IPS DF 4.7 (cell line): ENCODE results near the gene ANKRD44.
"Not testable (repeated sequence)": the region's sequence is repeated elsewhere in the genome, so short reads cannot be mapped to it uniquely, and the experiment has no call there.

Experiments
- DNase-seq: peaks from one replicate; pipeline ENCODE4 v3.0.0-alpha.2; 2013; ENCODE audit warnings: low spot score; ENCODE audit errors: extremely low read depth

The ANKRD44 gene

DNA sequence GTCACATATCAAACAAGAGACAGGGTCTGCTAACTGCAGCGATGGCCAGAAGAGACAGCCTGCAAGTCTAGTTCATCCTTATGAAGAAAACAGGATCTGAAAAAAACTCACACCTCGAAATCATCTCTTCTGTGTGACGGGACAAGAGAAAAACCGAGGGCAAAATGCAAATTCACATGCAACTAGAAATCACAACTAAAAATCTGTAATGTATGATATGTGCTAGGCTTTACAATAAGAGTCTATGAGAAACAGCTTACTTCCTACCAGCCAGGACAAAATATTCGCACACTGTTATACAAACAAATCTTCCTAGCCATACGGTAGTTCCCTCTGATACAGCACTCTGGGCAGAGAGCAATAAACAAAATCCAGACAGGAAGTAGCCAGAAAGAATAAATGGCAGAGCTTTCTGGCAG, 48.8 kb downstream of the ANKRD44 start:
- no peak for DNase-seq

DNA sequence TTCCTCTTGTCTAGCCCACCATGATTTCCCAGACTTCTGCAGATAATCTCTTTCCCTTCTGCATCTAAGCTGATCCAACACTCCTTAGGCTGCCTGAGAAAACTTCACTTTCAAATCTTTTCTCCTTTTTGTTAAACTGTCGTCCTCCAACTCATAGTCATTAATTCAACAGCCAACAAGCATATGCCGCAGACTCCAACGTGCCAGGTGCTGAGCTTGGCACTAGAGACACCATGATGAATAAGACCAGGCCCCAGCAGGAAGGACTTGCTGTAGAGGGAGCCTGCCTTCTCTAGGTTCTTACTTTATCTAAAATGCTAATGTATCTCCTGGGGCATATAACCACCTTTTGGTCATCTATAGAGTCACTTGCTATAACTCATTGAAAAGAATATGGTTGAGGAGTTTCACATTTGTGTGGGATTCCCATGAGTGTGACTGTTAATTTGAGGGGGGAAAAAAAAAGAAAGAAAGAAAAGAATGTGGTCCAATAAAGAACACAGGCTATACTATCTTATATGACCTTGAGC, 51.0 kb downstream of the ANKRD44 start:
- DNase-seq, result no peak

DNA sequence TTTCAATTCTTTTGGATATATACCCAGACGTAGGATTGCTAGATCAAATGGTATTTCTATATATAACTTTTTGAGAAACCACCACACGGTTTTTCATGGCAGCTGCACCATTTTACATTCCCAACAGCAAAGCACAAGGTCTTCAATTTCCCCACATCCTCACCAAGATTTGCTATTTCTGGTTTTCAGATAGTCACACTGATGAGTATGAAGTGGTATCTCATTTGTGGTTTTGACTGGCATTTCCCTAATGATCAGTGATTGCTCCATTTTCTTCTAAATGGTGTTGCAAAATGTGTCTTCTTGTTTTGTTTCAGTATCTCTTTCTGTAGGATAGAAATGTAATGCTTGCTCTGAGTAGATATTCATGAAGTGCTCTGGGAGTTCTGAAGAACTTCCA, 52.0 kb downstream of the ANKRD44 start:
- no peak for DNase-seq

DNA sequence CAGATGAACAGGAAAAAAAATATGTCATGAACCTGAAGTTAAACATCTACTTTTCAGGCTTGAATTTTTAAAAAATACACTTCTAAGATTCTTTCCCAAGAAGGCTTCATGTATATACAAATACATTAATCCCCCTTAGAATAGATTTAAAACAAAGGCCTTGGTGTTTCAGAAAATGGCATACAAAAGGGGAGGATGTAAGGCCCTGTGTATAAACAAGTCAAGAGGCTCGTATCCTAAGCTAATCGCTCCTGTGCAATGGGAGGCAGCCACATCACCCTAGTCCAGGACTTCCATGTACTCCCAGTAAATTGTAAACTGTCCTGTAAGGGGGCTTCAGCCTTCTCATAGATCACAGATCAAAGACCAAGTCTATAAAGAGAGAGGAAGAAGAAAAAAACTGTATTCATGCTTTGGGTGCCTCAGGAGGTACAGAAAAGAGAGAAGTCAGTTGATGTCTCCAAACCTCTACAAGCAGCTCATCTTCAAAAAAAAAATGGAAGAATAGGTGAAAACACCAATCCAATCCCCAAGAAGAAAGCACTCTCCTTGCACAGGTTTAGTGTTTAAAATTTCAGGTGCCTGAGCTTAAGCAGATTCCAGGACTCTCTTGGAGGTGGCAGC, 53.9 kb downstream of the ANKRD44 start:
- DNase-seq, result no peak

DNA sequence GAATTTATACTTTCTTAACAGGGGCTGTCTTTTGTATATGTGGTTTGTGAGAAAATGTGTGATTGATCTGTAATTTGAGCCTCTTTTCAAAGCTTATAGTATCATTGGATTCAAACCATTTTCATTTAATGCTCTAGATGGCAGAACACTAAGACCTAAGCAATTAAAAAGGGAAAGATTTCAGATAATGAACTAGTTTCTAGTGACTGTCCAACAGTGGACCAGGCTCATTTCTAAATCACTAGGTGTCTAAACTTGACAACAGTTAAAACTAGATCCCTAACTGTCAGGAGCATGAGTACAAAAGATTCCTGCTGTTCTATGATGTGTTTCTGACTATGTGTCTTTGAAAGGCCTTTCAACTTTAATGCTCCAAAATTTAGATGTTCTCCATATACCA, 54.6 kb downstream of the ANKRD44 start:
- no peak for DNase-seq

DNA sequence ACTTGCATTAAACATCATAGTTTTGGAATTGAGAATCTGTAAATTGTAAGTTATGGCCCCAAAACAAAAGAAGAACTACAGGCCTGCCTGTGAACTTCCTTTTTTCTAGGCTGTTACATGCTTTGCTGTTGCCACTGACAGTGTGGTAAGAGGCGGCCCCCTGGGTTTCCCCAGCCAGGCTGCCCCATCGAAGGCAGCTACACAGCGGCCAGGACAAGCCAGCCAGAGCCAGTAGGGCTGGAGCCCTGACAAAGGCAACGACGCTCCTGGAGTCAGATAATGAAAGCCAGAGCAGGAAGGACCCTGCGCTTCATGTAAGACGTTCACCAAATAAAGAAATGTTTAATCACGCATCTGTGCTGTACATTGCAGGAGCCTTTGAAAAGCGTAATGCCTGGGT, 55.0 kb downstream of the ANKRD44 start:
- DNase-seq, result no peak

DNA sequence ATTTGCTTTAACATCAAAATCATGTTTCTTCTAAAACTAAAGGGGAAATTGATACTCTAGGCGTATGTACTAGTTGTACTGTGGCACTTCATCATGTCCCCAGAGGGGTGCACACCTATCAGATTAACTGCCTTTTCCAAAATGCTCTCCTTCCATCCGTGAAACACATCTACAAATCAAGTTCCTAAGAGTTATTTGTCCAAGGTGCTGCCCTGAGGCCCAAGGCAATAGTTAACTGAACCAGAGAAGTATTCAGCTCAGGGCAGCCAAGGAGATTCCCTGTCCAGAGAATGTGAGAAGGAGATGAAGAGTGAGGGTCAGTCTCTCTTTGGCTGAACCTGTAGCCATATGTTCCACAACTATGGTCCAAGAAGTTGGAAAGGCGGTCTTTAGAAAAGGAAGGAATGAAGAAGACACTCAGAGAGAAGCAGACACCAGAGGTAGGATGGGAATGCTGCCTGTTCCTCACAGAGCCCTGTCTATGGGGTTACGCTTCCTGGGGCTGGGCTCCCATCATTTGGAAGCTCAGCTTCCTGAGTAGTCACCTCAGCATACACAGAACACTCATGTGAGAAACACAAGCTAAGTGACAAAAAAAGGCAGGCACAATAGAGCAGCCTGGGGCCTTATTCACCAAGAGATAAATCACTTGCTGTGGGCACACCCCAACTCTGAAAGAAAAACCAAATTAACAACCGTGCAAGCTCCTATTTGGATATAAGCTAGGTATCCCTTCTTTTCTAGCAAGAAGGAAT, 55.6 kb downstream of the ANKRD44 start:
- no peak for DNase-seq

DNA sequence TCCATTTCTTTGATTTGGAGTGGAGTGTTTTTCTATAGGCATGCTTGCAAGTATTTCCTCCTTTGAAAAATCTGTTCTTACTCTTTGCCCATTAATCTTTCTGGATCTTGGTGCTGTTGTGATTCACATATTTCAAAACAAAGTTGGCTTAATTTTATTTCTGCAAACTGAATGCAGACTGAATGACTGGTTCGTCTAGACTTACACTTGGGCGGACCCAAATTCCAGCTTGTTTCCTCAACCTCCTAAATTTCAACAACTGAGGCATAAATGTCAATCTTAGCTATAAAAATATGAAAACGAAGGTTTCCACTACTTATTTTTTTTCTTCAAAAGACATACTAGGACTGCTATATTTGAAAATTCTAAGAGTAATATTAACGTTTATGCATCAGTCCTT, 59.0 kb downstream of the ANKRD44 start:
- no peak for DNase-seq

DNA sequence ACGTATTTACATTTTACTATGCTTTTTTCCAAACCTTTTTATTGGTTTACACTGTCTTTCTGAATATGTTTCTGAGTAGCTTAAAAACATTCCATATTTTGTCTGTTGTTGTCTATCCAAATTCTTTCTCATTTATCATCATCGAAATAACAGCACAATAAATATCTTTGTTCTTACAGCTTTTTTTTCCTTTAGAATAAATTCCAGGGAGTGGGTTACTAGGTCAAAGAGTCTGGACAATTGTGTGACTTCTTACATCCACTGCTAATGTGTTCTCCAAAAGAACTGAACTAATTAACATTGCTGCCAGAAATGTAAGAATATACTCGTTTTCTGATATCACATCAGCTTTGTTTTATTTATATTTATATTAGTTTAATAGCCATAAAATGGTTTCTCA, 59.4 kb downstream of the ANKRD44 start:
- DNase-seq, result no peak

DNA sequence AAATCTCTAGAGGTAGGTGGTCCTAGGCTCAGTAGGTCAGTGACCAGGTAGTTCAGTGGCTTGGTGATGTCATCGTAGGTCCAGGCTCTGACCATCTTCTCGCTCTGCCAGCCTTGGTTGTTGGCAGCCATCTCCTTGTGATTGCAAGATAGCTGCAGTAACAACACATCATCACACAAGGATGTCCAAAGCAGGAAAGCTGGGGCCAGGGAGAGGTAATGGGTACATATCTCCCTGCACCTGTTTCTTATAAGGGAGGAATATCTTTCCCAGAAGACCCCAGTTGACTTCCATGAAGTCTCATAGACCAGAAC, 60.5 kb downstream of the ANKRD44 start:
- DNase-seq, result no peak

DNA sequence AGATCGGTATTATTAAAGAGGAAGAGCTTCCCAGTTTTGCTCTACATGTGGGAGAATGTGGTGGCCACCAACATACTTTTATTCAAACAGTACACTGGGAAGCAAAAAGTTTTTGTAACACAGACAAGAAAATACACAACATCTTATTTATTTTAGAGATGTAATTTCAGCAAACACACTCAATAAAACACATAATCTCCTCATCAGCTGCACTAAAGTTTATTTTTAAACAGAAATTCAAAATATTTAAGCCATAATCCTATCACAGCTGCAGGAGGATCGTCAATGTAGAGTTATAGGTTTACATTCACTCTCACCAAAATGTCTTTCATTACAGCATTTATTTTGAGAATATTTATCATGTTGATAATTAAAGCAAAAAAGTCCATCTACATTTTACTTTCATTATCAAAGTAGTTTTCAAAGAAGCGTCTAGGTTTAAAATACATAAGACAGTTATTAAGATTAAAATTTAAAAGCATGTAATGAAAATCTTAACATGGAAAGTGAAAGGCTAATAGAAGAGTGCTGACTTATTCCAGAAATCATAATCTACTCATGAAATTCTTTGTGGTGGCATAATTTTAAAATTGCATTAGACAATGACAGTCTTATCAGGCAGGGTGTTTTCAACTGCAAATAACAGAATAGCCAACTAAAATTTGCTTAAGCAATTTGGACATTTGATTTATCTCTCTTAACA, 61.0 kb downstream of the ANKRD44 start:
- no peak for DNase-seq

DNA sequence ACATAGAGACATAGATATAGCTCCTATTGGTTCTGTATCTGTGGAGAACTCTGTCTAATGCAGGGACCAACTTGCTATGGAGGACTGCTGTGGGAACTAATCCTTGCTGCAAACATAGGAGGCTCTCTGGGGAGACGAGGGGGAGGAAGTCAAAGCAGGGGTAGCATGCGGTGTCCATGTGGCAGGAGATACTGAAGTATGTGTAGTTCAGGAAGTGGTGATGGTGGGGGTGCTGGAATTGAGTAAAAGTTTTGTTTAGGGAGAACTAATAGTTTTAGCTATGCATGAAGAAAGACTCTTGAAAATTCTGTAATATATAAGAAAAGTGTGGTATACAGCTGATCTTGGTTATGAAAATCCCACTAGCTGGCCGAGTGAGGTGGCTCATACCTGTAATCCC, 62.0 kb downstream of the ANKRD44 start:
- DNase-seq, result no peak

DNA sequence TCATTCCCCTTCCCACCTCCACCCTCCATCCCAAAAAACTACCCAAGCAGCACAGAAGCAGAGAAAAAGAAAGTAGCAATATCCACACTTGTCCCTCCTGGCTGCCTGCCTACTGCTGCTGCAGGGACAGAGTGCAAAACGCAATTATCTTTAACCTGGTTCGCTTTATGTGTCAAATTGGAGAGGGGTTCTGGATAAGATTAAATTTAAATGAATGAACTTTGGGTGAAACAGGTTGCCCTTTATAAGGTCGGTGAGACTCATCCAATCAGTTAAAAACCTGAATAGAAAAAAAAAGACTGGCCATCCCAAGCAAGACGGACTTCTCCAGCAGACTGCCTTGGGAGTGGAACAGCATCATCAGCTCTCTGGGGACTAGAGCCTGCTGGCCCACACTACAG, 62.6 kb downstream of the ANKRD44 start:
- no peak for DNase-seq

DNA sequence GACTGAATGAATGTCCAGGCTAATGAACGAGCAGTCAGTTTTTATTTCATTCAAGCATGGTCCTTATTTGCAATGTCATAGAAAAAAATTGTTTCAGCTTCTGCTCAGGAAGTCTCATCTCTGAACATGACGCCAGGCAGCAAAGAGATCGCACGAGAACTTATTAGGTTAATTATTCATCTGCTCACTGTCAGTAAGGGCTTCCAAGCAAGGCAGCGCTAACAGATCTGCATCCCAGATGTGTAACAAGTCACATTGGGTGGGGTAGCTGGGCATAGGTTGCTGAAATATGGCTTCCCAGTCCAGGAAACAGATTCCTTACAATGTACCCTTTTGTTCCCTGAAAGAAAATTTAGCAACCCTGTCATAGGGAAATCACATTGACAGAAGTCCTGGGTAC, 63.5 kb downstream of the ANKRD44 start:
- no peak for DNase-seq

DNA sequence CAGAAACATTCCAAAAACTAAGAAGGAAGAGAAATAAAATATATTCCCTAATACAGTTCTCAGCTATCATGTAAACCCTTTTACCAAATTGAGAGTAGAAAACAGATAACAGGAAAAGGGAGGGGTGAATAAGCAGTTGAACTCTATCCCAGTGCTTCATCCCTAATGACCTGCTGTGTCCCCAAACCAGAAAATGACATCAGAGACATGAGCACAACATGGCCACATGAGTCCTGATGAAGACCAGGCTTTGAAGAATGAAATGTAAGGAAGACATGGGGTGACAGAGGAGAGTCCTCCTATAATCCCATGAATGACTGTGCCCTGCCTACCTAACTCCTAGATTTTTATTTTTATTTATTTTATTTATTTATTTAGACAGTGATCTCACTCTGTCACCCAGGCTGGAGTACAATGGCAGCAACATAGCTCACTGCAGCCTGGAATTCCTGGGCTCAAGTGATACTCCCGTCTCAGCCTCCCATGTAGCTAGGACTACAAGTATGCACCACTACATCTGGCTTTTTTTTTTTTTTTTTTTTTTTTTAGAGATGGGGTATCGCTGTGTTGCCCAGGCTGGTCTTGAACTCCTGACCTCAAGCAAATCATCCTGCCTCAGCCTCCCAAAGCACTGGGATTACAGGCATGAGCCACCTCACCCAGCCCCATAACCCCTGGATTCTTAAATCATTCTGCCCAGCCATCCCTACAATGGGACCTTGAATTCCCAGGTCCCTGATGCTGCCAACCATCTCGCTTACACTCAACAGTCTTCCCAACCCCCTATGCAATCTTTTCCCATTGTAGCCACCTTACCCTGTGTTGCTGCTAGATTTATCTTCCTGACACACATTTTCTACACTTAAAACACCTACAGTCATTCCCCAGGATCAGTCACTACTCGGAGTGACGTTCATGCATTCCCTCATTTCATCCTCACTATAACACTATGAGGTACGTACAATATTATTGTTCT, 64.5 kb downstream of the ANKRD44 start:
- no peak for DNase-seq

DNA sequence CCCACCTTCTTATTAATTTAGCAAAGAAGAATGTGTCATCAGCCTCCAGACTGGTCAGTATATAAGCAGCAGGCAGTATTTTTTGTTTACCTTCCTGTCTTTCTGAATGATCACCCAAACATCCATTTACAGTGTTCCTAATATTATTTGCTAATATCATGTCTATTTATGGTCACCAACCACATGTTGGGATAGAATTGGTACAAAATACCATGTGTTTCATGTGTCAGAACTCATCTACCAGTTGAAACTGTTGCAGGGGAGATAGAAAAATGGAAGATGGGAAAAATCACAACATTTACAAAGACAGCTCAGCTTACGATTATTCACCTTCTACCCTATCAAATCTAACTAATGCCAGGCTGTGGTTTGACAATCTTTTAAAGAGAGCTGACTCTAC, 66.2 kb downstream of the ANKRD44 start:
- DNase-seq, result no peak

DNA sequence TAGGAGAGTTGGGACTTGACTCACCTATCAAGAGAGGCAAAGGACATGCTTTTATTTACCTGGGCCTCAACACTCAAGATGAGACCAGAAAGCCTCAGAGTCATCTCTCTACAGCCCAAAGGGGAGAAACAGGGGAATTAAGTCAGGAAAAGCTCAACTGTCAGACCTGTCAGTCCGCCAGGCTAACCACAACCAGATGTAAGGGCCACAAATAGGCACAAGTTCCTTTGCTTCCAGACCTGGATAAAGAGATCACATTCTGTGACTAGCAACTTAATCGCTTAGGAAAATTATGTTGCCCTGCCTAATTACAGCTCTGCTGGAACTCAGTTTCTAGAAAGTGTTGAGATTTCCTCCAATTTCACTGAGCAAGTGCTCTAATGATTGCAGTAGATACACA, 67.9 kb downstream of the ANKRD44 start:
- DNase-seq, result no peak

DNA sequence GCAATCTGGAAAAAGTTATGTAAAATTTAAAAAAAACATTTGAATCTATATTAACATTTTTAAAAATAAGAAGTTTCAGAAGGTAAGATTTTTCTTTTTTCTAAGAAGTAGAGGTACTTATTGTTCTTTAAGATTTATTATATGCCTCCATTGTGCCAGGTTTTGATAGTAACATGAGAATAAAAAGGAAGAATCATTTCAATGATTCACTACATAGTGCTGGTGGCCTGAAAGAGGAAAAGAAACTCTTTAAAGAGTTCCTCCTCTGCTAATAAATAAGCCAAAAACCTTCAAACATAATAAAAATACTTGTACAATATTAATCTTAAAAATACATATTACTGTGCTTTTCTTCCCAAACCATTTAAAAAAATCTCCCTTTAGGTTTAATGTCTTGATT, 69.0 kb downstream of the ANKRD44 start:
- DNase-seq, result no peak

DNA sequence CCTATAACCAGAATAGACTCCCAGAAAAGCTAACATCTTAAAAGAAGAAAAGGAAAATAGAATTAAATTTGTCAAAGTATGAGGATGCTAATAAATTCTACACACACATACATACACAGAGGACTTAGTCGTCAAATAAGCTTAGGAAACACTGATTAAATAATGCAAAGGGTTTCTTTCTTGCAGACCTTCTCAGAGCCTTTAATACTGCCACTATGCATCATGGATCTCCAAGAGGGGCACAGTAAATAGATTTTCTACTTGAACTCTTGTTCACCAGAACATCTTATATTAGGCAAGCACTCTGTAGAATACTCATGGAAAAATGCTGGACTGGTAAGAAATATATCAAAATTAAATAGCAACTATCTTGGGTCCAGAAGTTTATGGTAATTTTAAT, 69.4 kb downstream of the ANKRD44 start:
- DNase-seq, result no peak

DNA sequence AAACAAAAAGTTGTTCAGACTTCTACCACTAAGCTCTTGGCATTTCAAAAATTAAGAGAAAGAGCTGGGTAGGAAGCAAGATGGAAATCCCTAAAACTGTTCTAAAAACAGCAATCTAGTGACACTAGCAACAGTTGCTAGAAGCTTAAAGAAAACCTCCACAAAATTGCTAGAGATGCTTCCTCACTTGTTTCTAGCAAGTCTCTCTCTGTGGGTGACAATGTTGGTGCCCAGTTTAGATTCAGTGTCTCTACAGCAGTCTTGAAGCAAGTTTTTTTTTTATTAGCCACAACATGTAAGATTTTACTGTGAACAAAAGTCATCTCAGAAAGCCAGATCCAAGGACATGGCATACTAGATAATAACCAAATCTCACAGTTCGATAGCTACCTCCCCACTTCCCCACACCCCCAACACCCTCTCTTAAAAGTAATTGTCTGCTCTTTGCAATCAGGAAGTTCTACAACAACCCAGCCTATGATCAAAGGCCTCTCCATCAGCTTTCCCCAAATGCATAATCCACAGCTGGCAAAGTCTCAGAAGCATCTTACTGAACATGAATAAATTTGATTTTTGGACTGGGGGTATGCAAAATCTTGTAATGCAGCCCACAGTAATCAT, 70.0 kb downstream of the ANKRD44 start:
- no peak for DNase-seq

DNA sequence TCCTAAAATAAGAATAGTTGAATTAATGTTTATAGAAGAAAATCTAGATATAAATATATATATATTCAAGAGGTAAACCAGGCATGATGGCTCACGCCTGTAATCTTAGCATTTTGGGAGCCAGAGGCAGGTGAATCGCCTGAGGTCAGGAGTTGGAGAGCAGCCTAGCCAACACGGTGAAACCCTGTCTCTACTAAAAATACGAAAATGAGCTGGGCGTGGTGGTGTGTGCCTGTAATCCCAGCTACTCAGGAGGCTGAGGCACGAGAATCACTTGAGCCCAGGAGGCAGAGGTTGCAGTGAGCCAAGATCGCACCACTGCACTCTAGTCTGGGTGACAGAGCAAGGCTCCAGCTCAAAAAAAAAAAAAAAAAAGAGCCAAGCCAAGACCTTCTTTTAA, 70.6 kb downstream of the ANKRD44 start:
- DNase-seq, result not testable (repeated sequence)
